DMS114 treated with DMSO at 0.1 percent for 48 hours (cell line): ENCODE measurements around the gene PARD3B.

Experiments used
- DNase-seq: peaks from one replicate; lab custom pipeline; 2025; ENCODE audit not compliant: unreplicated experiment; lab: John Stamatoyannopoulos, UW

The PARD3B gene

GRCh38 chr2:204693262-204693661 lies 148.0 kb downstream of the PARD3B start:
- DNase-seq: no peak

DNA sequence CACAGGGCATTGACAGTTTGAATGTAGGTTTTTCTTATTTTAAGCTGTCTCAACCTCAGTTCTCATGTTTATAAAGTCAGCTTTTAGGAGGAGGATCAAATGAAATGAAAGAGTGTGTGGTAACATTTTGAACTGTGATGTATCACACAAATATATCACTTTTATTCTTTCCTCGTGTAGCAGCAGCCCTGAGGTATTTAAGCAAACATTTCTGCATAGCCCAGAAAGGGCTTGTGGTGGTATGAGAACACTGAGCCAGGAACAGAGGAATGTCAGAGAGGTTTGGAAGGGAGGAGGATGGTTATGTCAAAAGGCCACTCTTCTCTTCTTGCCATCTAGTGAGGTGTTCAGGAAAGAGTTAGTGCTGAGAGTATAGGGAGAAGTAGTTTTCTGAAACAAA lies 150.2 kb downstream of the PARD3B start:
- no peak for DNase-seq

- no peak for DNase-seq
These were observed 150.8 kb downstream of the PARD3B start for GRCh38 chr2:204696124-204696523.

GRCh38 chr2:204705243-204705932 lies 160.1 kb downstream of the PARD3B start:
- DNase-seq: no peak

- DNase-seq: no peak
These were observed 161.7 kb downstream of the PARD3B start for GRCh38 chr2:204706939-204707338.

GRCh38 chr2:204713211-204713610 lies 167.9 kb downstream of the PARD3B start:
- DNase-seq: no peak

GRCh38 chr2:204715361-204715760 lies 170.1 kb downstream of the PARD3B start:
- DNase-seq: no peak

DNA sequence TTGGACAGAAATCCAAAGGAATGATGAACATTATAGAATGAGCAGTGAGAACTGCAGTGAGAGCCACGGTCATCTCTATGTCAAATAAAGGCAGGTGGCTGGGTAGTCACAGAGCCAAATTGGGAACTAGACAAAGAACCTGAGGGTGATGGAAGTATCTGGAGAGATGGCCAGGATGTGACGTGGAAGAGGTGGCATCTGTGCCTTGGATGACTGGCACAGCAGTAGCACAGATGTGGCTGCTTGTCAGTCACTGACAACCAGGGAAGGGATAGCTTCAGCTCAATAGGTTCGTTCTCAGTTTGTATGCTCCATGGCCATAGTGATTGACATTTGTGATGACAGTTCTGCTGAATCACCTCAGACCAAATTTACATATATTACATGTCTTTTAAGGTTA lies 172.3 kb downstream of the PARD3B start:
- DNase-seq: no peak

DNA sequence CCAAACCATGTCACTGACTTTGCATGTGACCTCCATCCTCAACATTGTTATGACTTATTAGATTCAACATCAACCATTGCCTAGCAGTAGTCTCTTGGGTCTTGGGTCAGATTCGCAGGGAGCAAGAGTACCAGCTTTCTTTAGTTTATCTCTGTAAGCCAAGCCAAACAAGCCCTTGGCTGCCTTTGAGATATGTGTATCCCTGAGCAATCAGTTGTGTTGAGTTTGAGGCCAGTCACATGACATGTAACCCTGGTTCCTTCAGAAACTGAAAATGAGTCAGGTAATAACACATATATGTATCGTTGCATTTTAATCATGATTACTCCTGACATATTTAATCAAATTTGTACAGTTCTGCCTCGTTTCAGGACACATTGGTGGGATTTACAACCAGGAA lies 173.3 kb downstream of the PARD3B start:
- DNase-seq: no peak

DNA sequence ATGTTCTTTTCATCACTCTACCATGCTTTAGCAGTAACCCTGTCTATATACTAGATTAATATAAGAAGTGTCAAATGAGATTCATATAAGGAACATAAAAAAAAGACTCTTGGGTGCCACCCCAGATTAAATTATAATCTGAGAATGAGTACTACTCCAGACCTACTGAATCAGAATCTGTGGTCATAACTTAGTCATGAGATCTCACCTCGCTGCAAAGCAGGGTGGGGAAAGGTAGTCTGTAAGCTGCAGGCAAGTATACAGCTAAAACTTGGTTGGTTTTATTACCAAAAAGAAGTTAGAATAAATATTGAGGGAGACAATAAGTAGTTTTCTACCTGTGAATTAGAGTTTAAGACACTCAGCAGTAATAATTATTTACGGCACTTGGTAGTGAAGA lies 175.6 kb downstream of the PARD3B start:
- no peak for DNase-seq

- DNase-seq: no peak
These were observed 176.9 kb downstream of the PARD3B start for GRCh38 chr2:204722207-204722606.

GRCh38 chr2:204722691-204723090 lies 177.4 kb downstream of the PARD3B start:
- DNase-seq: no peak

DNA sequence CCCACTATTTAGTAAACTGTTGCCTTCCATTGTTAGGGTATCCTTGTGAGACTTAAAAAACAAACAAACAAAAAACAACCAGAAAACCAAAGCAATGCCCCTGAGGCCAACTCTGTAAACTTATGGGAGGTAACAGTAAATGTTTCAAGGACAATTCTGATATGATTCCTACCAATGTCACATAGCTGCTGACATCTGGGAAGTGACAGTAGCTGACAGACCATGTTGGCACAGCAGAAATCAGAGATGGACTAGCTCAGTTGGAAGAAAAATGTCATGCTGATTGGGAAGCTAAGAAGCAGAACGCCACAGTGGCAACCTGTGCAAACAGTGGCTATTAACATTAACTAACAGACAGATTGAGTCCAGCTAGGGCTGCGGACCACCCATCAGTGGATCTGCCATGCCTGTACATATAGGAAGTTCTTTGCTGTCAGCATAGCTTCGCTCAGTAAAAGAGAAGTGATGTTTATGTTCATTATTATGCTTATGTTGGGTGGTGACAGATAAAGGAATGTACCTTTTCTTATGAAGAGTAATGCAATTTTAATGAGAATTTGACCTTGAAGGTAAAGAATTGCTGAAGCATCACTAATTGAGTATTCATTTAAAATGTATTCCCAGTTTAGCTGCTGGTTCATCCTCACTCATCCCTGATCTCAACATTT lies 180.6 kb downstream of the PARD3B start:
- no peak for DNase-seq

- DNase-seq: no peak
These were observed 181.6 kb downstream of the PARD3B start for GRCh38 chr2:204726831-204727230.

DNA sequence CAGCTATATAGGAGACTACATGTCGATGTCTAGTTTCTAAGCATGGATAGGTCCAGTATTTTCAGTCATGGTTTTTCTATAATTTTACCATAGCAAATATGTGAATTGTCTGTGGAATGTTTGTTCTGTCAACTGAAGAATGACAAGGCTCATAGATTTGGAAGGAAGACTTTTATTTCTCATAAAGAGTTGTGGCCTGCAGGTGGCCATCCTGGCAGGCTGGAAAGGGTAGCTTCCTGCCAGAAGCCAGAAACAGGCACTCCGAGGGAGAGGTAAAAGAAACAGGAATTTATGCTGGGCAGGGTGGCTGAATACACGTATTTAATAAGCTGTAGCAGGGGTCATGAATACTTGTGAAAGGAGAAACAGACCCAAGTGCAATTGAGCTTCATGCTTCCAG lies 182.1 kb downstream of the PARD3B start:
- no peak for DNase-seq

DNA sequence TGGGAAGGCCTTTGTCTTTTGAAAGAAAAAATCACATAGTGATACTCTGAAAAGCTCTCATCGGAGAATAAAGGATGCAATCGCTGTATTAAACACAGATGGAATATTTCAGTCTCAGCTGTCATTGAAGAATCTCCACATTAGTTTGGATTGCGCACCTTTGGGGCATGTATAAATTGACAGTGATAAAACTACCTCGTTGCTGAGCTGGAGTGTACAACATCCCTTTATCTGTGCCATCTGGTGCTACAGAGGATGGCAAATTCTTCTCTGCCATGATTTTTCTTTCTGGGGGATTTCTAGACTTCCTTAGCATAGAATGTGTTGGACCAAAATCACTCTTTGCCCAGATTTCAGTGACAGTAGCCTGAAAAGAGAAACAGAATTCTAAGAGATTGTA lies 185.3 kb downstream of the PARD3B start:
- DNase-seq: no peak

- no peak for DNase-seq
These were observed 186.7 kb downstream of the PARD3B start for GRCh38 chr2:204732019-204732418.

DNA sequence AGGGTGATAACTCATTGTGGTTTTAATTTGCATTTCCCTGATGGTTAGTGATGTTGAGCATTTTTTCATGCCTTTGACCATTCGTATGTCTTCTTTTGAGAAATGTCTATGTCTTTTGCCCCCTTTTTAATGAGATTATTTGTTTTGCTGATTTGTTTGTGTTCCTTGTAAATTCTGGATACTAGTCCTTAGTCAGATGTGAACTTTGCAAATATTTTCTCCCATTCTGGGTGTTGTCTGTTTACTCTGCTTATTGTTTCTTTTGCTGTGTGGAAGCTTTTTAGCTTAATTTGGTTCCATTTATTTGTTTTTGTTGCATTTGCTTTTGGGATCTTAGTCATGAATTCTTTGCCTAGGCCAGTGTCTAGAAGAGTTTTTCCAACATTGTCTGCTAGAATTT lies 192.0 kb downstream of the PARD3B start:
- no peak for DNase-seq

- no peak for DNase-seq
These were observed 193.4 kb downstream of the PARD3B start for GRCh38 chr2:204738721-204739120.

DNA sequence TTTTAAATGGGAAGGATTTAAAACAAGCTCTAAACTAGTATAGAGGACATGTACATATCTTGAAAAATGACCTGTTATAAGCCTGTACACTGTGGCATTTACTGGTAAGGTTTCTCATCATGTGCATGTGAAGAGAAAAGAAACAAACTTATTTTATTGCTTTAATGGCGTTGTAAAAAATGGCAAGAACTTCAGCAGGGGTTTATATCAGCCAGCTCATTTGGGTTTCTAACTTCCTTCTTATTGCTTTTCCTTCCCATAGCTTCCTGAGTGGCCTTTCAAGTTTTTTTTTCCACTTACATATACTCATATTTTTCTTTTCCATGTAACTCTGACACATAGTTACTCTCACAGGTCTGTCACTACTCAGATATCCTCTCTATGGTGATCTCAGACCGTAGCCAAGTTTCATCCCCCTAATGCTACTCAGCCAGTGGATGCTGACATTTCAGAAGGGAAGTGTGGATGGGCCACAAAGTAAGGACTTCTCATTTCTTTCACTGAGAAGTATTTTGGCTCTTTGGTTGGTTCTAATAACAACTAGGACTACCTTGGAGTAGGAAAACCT lies 198.2 kb downstream of the PARD3B start:
- DNase-seq: no peak

- no peak for DNase-seq
These were observed 199.2 kb downstream of the PARD3B start for GRCh38 chr2:204744506-204744905.

DNA sequence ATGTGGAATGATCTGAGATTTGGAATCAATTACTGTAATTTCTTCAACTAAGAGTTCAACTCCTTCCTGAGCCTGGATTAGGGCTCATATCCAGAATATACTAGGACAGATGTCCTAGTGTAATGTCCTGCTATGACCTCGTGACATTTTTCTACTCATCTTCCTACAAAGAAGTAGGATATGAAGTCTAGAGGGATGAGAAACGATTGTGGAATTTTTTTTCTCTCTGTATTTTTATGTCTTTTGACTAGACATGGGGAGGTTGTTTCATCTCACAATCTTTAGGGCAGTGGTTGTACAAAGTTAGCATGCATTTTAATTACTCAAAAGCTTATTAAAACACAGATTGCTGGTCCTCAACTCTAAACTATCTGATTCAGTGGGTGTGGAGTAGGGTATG lies 203.0 kb downstream of the PARD3B start:
- DNase-seq: no peak

DNA sequence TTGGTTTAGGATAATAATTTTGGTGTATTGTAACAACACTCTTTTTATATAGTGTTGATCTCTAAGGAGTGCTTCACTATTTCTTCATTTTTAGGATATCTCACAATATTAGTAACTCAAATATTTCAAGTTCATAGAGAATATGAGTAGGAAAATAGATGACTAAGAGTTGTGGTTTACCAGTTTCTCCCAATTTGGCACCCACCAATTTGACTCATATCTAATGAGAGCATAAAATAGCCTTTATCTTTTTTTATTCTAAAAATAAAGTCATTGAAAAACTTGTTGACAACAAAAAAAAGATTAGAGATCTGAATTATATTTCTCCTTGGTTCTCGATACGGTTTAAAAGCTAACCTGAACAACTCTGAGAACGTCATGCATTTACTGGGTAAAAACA lies 204.0 kb downstream of the PARD3B start:
- DNase-seq: no peak
